Measurements from ENCODE around the gene RBM47. TPM values are rescaled to one million over a fixed set of nuclear protein-coding genes. Genes with fewer than 3 reads are reported as not detected.
"Not testable (repeated sequence)": the region's sequence is repeated elsewhere in the genome, so short reads cannot be mapped to it uniquely, and the experiment has no call there.

The RBM47 gene
- total RNA-seq, 1 donor from 2014 or later, result 0.98 TPM

DNA sequence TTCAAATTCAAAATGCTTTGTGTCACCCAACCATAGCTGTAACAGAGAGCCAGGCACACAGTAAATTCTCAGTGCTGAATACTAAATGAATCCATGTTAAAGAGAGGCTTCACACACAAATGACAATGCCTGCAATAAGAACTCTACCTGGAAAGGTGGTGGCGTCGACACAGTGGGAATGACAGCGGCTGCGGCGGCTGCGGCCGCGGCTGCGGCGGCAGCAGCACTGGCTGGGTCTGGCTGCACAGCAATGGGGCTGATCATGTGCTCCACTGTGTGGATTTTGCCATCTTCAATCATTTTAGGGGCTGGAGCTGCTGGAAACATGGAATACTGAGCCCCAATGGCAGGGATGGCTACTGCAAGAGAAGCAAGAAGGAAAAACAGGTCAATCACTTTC lies 197.2 kb downstream of the RBM47 start:
- Mint-ChIP-seq H3K4me1 (ENCODE audit: low read depth, unreplicated experiment) (no peaks in the 10 kb centered on the region), H3K27me3 (ENCODE audit: unreplicated experiment) (peaks cover 3% of the 10 kb centered on the region), H3K36me3 (ENCODE audit: unreplicated experiment) (no peaks in the 10 kb centered on the region), H3K9me3 (ENCODE audit: unreplicated experiment) (peaks cover 3% of the 10 kb centered on the region), H3K4me3 (ENCODE audit: unreplicated experiment) (no peak overlapping the region), H3K27ac (ENCODE audit: unreplicated experiment) (no peak overlapping the region)
- DNase-seq, result no peak
- TF ChIP-seq, protein P1, sequence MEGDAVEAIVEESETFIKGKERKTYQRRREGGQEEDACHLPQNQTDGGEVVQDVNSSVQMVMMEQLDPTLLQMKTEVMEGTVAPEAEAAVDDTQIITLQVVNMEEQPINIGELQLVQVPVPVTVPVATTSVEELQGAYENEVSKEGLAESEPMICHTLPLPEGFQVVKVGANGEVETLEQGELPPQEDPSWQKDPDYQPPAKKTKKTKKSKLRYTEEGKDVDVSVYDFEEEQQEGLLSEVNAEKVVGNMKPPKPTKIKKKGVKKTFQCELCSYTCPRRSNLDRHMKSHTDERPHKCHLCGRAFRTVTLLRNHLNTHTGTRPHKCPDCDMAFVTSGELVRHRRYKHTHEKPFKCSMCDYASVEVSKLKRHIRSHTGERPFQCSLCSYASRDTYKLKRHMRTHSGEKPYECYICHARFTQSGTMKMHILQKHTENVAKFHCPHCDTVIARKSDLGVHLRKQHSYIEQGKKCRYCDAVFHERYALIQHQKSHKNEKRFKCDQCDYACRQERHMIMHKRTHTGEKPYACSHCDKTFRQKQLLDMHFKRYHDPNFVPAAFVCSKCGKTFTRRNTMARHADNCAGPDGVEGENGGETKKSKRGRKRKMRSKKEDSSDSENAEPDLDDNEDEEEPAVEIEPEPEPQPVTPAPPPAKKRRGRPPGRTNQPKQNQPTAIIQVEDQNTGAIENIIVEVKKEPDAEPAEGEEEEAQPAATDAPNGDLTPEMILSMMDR (IDR thresholded peaks at IDR 0.05; ENCODE audit: partially characterized antibody, unreplicated experiment), result no peak

DNA sequence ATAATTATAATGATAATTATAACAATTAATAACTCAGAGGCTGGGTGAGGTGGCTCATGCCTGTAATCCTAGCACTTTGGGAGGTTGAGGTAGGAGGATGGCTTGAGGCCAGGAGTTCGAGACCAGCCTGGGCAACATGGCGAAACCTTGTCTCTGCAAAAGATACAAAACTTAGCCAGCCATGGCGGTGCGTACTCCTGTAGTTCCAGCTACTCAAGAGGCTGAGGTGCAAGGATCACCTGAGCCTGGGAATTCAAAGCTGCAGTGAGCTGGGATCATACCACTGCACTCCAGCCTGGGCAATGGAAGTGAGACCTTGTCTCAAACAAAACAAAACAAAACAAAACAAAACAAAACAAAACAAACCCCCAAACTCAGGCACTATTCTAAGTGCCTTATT lies 201.8 kb downstream of the RBM47 start:
- DNase-seq; H3K27ac Mint-ChIP-seq (ENCODE audit: unreplicated experiment); H3K9me3 Mint-ChIP-seq (ENCODE audit: unreplicated experiment); H3K36me3 Mint-ChIP-seq (ENCODE audit: unreplicated experiment); H3K4me3 Mint-ChIP-seq (ENCODE audit: unreplicated experiment); H3K4me1 Mint-ChIP-seq (ENCODE audit: low read depth, unreplicated experiment); H3K27me3 Mint-ChIP-seq (ENCODE audit: unreplicated experiment): not testable (repeated sequence)

DNA sequence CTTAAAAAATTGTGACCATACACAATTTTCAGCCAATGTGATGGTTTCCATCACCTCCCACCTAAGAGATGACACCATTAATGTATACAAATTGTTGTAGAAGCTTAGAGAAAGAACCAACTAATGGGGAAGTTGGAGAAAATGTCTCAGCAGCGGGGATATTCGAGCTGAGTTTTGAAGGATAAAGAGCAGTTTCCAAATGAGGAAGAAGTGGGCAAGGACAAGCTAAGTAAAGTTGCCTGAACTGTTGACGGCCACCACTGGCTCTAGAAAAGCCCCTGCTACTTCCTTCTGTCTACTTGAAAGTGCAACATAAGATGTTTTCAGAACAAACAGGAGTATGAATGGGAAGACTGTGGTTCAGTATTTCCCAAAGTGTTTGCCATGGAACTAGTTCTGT lies 202.5 kb downstream of the RBM47 start:
- Mint-ChIP-seq H3K27ac (ENCODE audit: unreplicated experiment) (no peak overlapping the region), H3K4me1 (ENCODE audit: low read depth, unreplicated experiment) (no peaks in the 10 kb centered on the region), H3K27me3 (ENCODE audit: unreplicated experiment) (peaks cover 2% of the 10 kb centered on the region), H3K9me3 (ENCODE audit: unreplicated experiment) (no peaks in the 10 kb centered on the region), H3K36me3 (ENCODE audit: unreplicated experiment) (no peaks in the 10 kb centered on the region), H3K4me3 (ENCODE audit: unreplicated experiment) (no peak overlapping the region)
- DNase-seq, result no peak
- TF ChIP-seq, protein P1 (IDR thresholded peaks at IDR 0.05; ENCODE audit: partially characterized antibody, unreplicated experiment), result no peak

DNA sequence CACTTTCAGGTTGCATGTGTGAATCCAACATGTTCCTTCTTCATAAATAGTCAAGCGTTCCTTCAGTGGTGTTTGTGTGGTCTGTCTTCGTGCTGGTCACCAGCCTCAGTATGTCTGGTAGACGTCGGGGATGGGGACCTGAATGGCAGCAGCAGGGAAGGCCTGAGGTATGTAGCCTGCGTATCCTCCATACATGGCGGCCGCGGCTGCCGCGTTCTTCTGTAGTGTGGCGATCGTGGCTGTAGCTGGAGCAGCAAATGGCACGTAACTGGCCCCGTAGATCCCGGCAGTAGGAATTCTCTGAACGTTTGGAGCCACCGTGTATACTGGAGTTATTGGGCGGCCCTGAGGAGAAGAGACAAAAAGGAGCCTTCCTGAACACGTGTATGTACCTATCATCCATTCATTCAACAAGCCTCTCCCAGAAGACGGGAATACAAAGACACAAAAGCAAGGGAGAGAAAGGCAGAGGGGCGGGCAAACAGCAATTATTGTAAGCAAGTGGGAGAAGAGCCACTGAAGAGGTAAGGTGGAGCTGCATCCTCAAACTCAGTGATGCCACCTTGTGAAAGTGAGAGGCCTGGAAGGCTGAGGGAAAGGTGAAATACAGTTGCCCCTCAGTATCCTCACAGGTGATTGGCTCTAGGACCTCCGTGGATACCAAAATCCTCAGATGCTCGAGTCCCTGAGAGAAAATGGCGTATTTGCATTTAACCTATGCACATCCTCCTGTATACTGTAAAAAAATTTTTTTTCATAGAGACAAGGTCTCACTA lies 203.7 kb downstream of the RBM47 start:
- H3K4me3 Mint-ChIP-seq (ENCODE audit: unreplicated experiment), result no peak overlapping the region
- no peak for DNase-seq
- no peak overlapping the region for H3K27ac Mint-ChIP-seq (ENCODE audit: unreplicated experiment)
- H3K4me1 Mint-ChIP-seq (ENCODE audit: low read depth, unreplicated experiment), result no peaks in the 10 kb centered on the region
- no peaks in the 10 kb centered on the region for H3K36me3 Mint-ChIP-seq (ENCODE audit: unreplicated experiment)
- peaks cover 2% of the 10 kb centered on the region for H3K27me3 Mint-ChIP-seq (ENCODE audit: unreplicated experiment)
- no peaks in the 10 kb centered on the region for H3K9me3 Mint-ChIP-seq (ENCODE audit: unreplicated experiment)
- TF ChIP-seq, protein P1 (IDR thresholded peaks at IDR 0.05; ENCODE audit: partially characterized antibody, unreplicated experiment), result no peak

DNA sequence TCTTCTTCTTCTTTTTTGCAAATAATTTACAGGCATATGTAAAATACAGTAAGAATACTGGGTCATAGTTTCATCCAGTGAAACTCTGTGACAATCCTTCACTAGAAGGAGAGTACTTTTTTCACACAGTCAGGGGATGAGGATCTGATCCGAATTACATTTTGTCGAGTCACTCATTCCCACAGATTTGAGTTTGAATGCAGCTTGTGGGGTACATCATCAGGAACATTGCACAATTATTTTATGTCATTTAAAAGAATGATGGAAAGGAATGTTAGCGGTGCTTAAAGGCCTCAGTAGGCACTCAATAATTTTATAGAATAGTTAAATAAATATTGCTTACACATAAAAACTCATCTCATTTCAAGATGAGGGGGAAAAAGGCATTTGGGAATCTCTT lies 205.9 kb downstream of the RBM47 start:
- Mint-ChIP-seq H3K27me3 (ENCODE audit: unreplicated experiment) (no peaks in the 10 kb centered on the region), H3K9me3 (ENCODE audit: unreplicated experiment) (no peaks in the 10 kb centered on the region), H3K4me3 (ENCODE audit: unreplicated experiment) (no peak overlapping the region), H3K27ac (ENCODE audit: unreplicated experiment) (no peak overlapping the region), H3K36me3 (ENCODE audit: unreplicated experiment) (peaks cover 7% of the 10 kb centered on the region), H3K4me1 (ENCODE audit: low read depth, unreplicated experiment) (no peaks in the 10 kb centered on the region)
- DNase-seq, result no peak
- TF ChIP-seq, protein P1 (IDR thresholded peaks at IDR 0.05; ENCODE audit: partially characterized antibody, unreplicated experiment), result no peak

All from glutamatergic neuron (in vitro differentiated cells).